Astrocyte (in vitro differentiated cells and primary cell): ENCODE results near the gene REG1A. TPM values are rescaled to one million over a fixed set of nuclear protein-coding genes. Genes with fewer than 3 reads are reported as not detected.

Experiments
- DNase-seq: peaks from one replicate; pipeline ENCODE4 v3.0.0-alpha.2; 2010; ENCODE audit warnings: low read depth
- FAIRE-seq: peaks from 2 replicates; lab custom pipeline; 2011; peaks lifted over from hg19 to GRCh38; lab: Jason Lieb, UNC
- H2AFZ ChIP-seq: 2 replicates; pipeline ENCODE4 v1.6.0; 2012; ENCODE audit warnings: low read depth, low read length, inconsistent platforms
- H3K27ac ChIP-seq: 2 replicates; pipeline ENCODE4 v1.5.1; 2011; ENCODE audit warnings: low read depth, low read length, inconsistent platforms
- H3K27me3 ChIP-seq: 2 replicates; pipeline ENCODE4 v1.6.0; 2011; ENCODE audit warnings: low read length, inconsistent platforms; ENCODE audit not compliant: insufficient read depth
- H3K36me3 ChIP-seq: 2 replicates; pipeline ENCODE4 v1.5.1; 2011; ENCODE audit warnings: low read length, inconsistent platforms; ENCODE audit not compliant: insufficient read depth
- H3K4me1 ChIP-seq: 2 replicates; pipeline ENCODE4 v1.5.1; 2011; ENCODE audit warnings: low read length, inconsistent platforms; ENCODE audit not compliant: insufficient read depth
- H3K4me2 ChIP-seq: 2 replicates; pipeline ENCODE4 v1.6.0; 2012; ENCODE audit warnings: low read length, inconsistent platforms
- H3K4me3 ChIP-seq: 2 replicates; pipeline ENCODE4 v1.5.1; 2011; ENCODE audit warnings: low read depth, mild to moderate bottlenecking, low read length, inconsistent platforms; ENCODE audit not compliant: insufficient read depth
- H3K79me2 ChIP-seq: 2 replicates; pipeline ENCODE4 v1.6.0; 2012; ENCODE audit warnings: mild to moderate bottlenecking, low read length, inconsistent platforms; ENCODE audit not compliant: insufficient read depth
- H3K9ac ChIP-seq: 2 replicates; pipeline ENCODE4 v1.6.0; 2012; ENCODE audit warnings: mild to moderate bottlenecking, low read length, inconsistent platforms
- H3K9me3 ChIP-seq: 2 replicates; pipeline ENCODE4 v1.5.1; 2012; ENCODE audit warnings: low read depth, mild to moderate bottlenecking, low read length, inconsistent platforms; ENCODE audit not compliant: insufficient read depth
- H4K20me1 ChIP-seq: 2 replicates; pipeline ENCODE4 v1.6.0; 2012; ENCODE audit warnings: low read length, inconsistent platforms; ENCODE audit not compliant: insufficient read depth
- H3K27ac Mint-ChIP-seq: one replicate; pipeline ENCODE4 v1.8.0; 2021; ENCODE audit warnings: mild to moderate bottlenecking, mixed read lengths; ENCODE audit not compliant: unreplicated experiment
- H3K27me3 Mint-ChIP-seq: one replicate; pipeline ENCODE4 v1.8.0; 2021; ENCODE audit warnings: low read depth, mixed read lengths; ENCODE audit not compliant: unreplicated experiment
- H3K36me3 Mint-ChIP-seq: one replicate; pipeline ENCODE4 v1.8.0; 2021; ENCODE audit warnings: low read depth, mixed read lengths; ENCODE audit not compliant: unreplicated experiment
- H3K4me1 Mint-ChIP-seq: one replicate; pipeline ENCODE4 v1.8.0; 2021; ENCODE audit warnings: low read depth, mixed read lengths; ENCODE audit not compliant: unreplicated experiment
- H3K4me3 Mint-ChIP-seq: one replicate; pipeline ENCODE4 v1.8.0; 2021; ENCODE audit warnings: mild to moderate bottlenecking, moderate library complexity, mixed read lengths; ENCODE audit not compliant: unreplicated experiment
- H3K9me3 Mint-ChIP-seq: one replicate; pipeline ENCODE4 v1.8.0; 2021; ENCODE audit warnings: mild to moderate bottlenecking, mixed read lengths; ENCODE audit not compliant: unreplicated experiment
- CTCF ChIP-seq: IDR thresholded peaks from 2 replicates; pipeline ENCODE4 v1.5.1; 2011; ENCODE audit warnings: low read depth, mild to moderate bottlenecking, inconsistent platforms, low read length, moderate library complexity; ENCODE audit not compliant: insufficient read depth
- EZH2 ChIP-seq: IDR thresholded peaks from 2 replicates; pipeline ENCODE4 v1.6.1; 2012; ENCODE audit warnings: mild to moderate bottlenecking, low read length, inconsistent platforms; ENCODE audit not compliant: insufficient read depth
- total RNA-seq: library from RNA; stranded (reverse); gene quantifications from 2 replicates; pipeline ENCODE4 v1.2.1, GENCODE V29; 2021

The REG1A gene
- total RNA-seq, 1 donor from 2014 or later: not detected

- Histone ChIP-seq H3K27ac (no peak overlapping the region), H3K9me3 (no peaks in the 10 kb centered on the region), H3K27me3 (no peaks in the 10 kb centered on the region), H3K4me2 (no peak overlapping the region), H3K4me1 (no peaks in the 10 kb centered on the region), H3K79me2 (no peaks in the 10 kb centered on the region), H3K36me3 (no peaks in the 10 kb centered on the region), H2AFZ (no peak overlapping the region), H3K4me3 (no peak overlapping the region), H3K9ac (no peak overlapping the region), H4K20me1 (no peaks in the 10 kb centered on the region)
- DNase-seq: no peak
- H3K36me3 Mint-ChIP-seq: no peaks in the 10 kb centered on the region
- H3K27me3 Mint-ChIP-seq: peaks cover 12% of the 10 kb centered on the region
- no peak for TF ChIP-seq EZH2
- no peak for TF ChIP-seq CTCF
- H3K9me3 Mint-ChIP-seq: peaks cover 4% of the 10 kb centered on the region
- FAIRE-seq: no peak
- H3K4me1 Mint-ChIP-seq: no peaks in the 10 kb centered on the region
- H3K27ac Mint-ChIP-seq: no peak overlapping the region
- no peak overlapping the region for H3K4me3 Mint-ChIP-seq
Measured at GRCh38 chr2:79162132-79162531, 41.8 kb downstream of the REG1A start.

GRCh38 chr2:79162801-79163200 lies 42.5 kb downstream of the REG1A start:
- Histone ChIP-seq H3K9me3 (no peaks in the 10 kb centered on the region), H4K20me1 (no peaks in the 10 kb centered on the region), H2AFZ (no peak overlapping the region), H3K4me2 (no peak overlapping the region), H3K27me3 (no peaks in the 10 kb centered on the region), H3K79me2 (no peaks in the 10 kb centered on the region), H3K9ac (no peak overlapping the region), H3K36me3 (no peaks in the 10 kb centered on the region), H3K4me3 (no peak overlapping the region), H3K4me1 (no peaks in the 10 kb centered on the region), H3K27ac (no peak overlapping the region)
- no peak overlapping the region for H3K27ac Mint-ChIP-seq
- H3K9me3 Mint-ChIP-seq: peaks cover 3% of the 10 kb centered on the region
- H3K27me3 Mint-ChIP-seq: peaks cover 8% of the 10 kb centered on the region
- no peak overlapping the region for H3K4me3 Mint-ChIP-seq
- TF ChIP-seq EZH2 (no peak), CTCF (no peak)
- DNase-seq (no peak), FAIRE-seq (no peak)
- H3K36me3 Mint-ChIP-seq: no peaks in the 10 kb centered on the region
- H3K4me1 Mint-ChIP-seq: no peaks in the 10 kb centered on the region

GRCh38 chr2:79171348-79171958 lies 51.2 kb downstream of the REG1A start:
- H3K27me3 Mint-ChIP-seq: no peaks in the 10 kb centered on the region

More at GRCh38 chr2:79171348-79171958, 51.2 kb downstream of the REG1A start:
- Histone ChIP-seq H3K9me3 (no peaks in the 10 kb centered on the region), H3K4me3 (no peak overlapping the region), H3K4me1 (no peaks in the 10 kb centered on the region), H3K27ac (no peak overlapping the region), H2AFZ (no peak overlapping the region), H4K20me1 (no peaks in the 10 kb centered on the region), H3K9ac (no peak overlapping the region), H3K27me3 (no peaks in the 10 kb centered on the region), H3K79me2 (no peaks in the 10 kb centered on the region), H3K36me3 (no peaks in the 10 kb centered on the region), H3K4me2 (no peak overlapping the region)
- Mint-ChIP-seq H3K4me3 (no peak overlapping the region), H3K9me3 (no peaks in the 10 kb centered on the region), H3K36me3 (no peaks in the 10 kb centered on the region), H3K4me1 (no peaks in the 10 kb centered on the region), H3K27ac (no peak overlapping the region)
- no peak for FAIRE-seq
- TF ChIP-seq EZH2 (no peak), CTCF (no peak)
- no peak for DNase-seq
